ENCODE results near the gene ALG1. TPM values are rescaled to one million over a fixed set of nuclear protein-coding genes. Genes with fewer than 3 reads are reported as not detected.
"Not testable (repeated sequence)": the region's sequence is repeated elsewhere in the genome, so short reads cannot be mapped to it uniquely, and the experiment has no call there.

Gene ALG1
- total and polyA plus RNA-seq, 2 donors (not counting 3 experiments of a cell fraction or from before 2014, with no cell fraction given), result 33.7 to 46.0 TPM

GRCh38 chr16:5103296-5104032, 31.8 kb downstream of the ALG1 start:
- BruUV-seq (replicated peaks); dilution Hi-C loops (cut with MboI; ENCODE audit: extremely low pct_ligation_motif_present, low sequenced_read_pairs); CTCF ChIA-PET: not testable (repeated sequence)

DNA sequence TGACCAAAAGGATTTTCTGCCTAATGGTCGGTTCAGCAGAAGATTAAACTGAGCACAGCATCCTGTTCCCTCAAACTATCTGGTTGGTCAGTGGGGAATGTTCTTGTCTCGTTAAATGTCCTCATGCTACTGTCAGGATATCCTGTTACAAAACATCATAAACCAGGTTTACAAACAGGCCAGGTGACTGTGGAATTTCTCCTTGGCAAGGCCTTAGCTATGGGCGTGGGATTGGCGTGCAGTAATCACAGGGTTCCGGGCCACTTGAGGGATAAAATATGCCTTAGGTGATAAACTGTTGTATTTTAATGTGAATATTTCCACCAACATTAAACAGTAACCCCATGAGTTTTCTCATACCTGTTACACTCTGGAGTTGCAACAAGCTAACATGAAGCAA, 33.4 kb downstream of the ALG1 start:
- FAIRE-seq; H3K9ac ChIP-seq (replicated peaks; ENCODE audit: extremely low read depth, insufficient read depth, low read length); H3K36me3 ChIP-seq (ENCODE audit: control insufficient read depth in 2 of 2, extremely low read depth in 1 of 2, insufficient read depth in 2 of 2, low read length in 2 of 2); H3K4me1 ChIP-seq (ENCODE audit: control insufficient read depth, extremely low read depth, insufficient read depth, low read length); H3K27me3 ChIP-seq (ENCODE audit: control insufficient read depth in 2 of 2, insufficient read depth in 2 of 2, low read length in 2 of 2); H3K9me1 ChIP-seq (replicated peaks; ENCODE audit: control insufficient read depth, extremely low read depth, insufficient read depth, low read length); H3K79me2 ChIP-seq (ENCODE audit: control insufficient read depth, insufficient read depth, low read length); dilution Hi-C loops (cut with MboI; ENCODE audit: extremely low pct_ligation_motif_present, low sequenced_read_pairs); POLR2A ChIA-PET; H2AFZ ChIP-seq (ENCODE audit: low read depth, low read length); intact Hi-C loops (cut with micrococcal nuclease); DNase-seq (ENCODE audit: low read depth, low spot score); H3K4me3 ChIP-seq (replicated peaks in 1 of 3; ENCODE audit: insufficient read depth in 1 of 3, low read depth in 1 of 3, low read length in 3 of 3); H3K9me3 ChIP-seq (replicated peaks; ENCODE audit: control insufficient read depth, insufficient read depth, low read length); H4K20me1 ChIP-seq (replicated peaks; ENCODE audit: control insufficient read depth, extremely low read depth, insufficient read depth, low read length); H3K27ac ChIP-seq (ENCODE audit: insufficient read depth, low read depth, low read length); BruUV-seq (replicated peaks); H3K4me2 ChIP-seq (ENCODE audit: insufficient read depth, low read length); CTCF ChIA-PET: not testable (repeated sequence)

More at GRCh38 chr16:5103296-5104032, 31.8 kb downstream of the ALG1 start:
- H3K9me1 ChIP-seq (replicated peaks; ENCODE audit: control insufficient read depth, extremely low read depth, insufficient read depth, low read length); POLR2A ChIA-PET; H3K79me2 ChIP-seq (ENCODE audit: control insufficient read depth, insufficient read depth, low read length); H2AFZ ChIP-seq (ENCODE audit: low read depth, low read length); FAIRE-seq; H3K9ac ChIP-seq (replicated peaks; ENCODE audit: extremely low read depth, insufficient read depth, low read length); H3K4me2 ChIP-seq (ENCODE audit: insufficient read depth, low read length); H3K36me3 ChIP-seq (ENCODE audit: control insufficient read depth in 2 of 2, extremely low read depth in 1 of 2, insufficient read depth in 2 of 2, low read length in 2 of 2); H3K9me3 ChIP-seq (replicated peaks; ENCODE audit: control insufficient read depth, insufficient read depth, low read length); DNase-seq (ENCODE audit: low read depth, low spot score); H3K4me3 ChIP-seq (replicated peaks in 1 of 3; ENCODE audit: insufficient read depth in 1 of 3, low read depth in 1 of 3, low read length in 3 of 3); H3K27ac ChIP-seq (ENCODE audit: insufficient read depth, low read depth, low read length); intact Hi-C loops (cut with micrococcal nuclease); H4K20me1 ChIP-seq (replicated peaks; ENCODE audit: control insufficient read depth, extremely low read depth, insufficient read depth, low read length); H3K27me3 ChIP-seq (ENCODE audit: control insufficient read depth in 2 of 2, insufficient read depth in 2 of 2, low read length in 2 of 2); H3K4me1 ChIP-seq (ENCODE audit: control insufficient read depth, extremely low read depth, insufficient read depth, low read length): not testable (repeated sequence)
